GM12865 (cell line): Measurements from ENCODE around the gene UQCRHL.
"Not testable (repeated sequence)": the region's sequence is repeated elsewhere in the genome, so short reads cannot be mapped to it uniquely, and the experiment has no call there.

Experiments
- DNase-seq: peaks from one replicate; pipeline ENCODE4 v3.0.0; 2010; ENCODE audit warnings: low read depth
- H3K4me3 ChIP-seq: 2 replicates; pipeline ENCODE4 v1.5.1; 2011; ENCODE audit warnings: mild to moderate bottlenecking, low read depth, low read length, control low read depth
- TF ChIP-seq, protein P1 (sequence below): IDR thresholded peaks from 2 replicates; pipeline ENCODE4 v1.5.1; 2011; ENCODE audit warnings: low read length, control low read depth, low read depth, inconsistent platforms; ENCODE audit not compliant: insufficient read depth; ENCODE audit errors: missing control alignments

Gene UQCRHL

DNA sequence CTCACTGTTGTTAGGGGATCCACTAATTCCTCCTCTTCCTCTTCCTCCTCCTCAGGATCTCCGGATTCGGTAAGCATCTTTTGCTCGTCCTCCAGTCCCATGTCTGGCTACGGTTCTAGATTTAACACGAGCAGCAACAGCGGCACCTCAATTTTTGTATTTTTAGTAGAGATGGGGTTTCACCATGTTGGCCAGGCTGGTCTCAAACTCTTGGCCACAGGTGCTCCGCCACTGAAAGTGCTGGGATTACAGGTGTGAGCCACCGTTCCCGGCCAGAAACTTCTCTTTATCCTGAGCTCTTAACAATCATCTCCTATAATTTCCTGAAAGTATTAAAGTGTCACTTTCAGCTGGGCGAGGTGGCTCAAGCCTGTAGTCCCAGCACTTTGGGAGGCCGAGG, at the start of gene UQCRHL:
Gene UQCRHL, minus strand, starts transcription at position 101 of the 400 bp plus-strand sequence. Its CDS starts 0 bp downstream, at position 101.
- H3K4me3 ChIP-seq, DNase-seq: not testable (repeated sequence)

DNA sequence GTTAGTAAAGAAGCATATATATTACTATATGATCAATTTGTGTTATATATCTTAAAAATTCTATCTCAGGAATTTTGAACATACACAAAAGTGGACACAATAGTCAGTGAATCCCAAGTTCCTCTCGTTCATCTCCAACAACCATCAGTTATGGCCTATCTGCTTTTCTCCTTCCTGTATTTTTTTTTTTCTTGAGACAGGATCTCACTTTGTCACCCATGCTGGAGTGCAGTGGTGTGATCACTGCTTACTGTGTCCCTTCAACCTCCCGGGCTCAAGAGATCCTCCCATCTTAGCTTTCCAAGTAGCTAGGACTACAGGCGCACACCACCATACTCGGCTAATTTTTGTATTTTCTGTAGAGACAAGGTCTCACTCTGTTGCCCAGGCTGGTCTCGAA, 49.4 kb upstream of the UQCRHL start:
- TF ChIP-seq, protein P1, sequence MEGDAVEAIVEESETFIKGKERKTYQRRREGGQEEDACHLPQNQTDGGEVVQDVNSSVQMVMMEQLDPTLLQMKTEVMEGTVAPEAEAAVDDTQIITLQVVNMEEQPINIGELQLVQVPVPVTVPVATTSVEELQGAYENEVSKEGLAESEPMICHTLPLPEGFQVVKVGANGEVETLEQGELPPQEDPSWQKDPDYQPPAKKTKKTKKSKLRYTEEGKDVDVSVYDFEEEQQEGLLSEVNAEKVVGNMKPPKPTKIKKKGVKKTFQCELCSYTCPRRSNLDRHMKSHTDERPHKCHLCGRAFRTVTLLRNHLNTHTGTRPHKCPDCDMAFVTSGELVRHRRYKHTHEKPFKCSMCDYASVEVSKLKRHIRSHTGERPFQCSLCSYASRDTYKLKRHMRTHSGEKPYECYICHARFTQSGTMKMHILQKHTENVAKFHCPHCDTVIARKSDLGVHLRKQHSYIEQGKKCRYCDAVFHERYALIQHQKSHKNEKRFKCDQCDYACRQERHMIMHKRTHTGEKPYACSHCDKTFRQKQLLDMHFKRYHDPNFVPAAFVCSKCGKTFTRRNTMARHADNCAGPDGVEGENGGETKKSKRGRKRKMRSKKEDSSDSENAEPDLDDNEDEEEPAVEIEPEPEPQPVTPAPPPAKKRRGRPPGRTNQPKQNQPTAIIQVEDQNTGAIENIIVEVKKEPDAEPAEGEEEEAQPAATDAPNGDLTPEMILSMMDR = no peak
- no peak for DNase-seq
- no peak overlapping the region for H3K4me3 ChIP-seq

DNA sequence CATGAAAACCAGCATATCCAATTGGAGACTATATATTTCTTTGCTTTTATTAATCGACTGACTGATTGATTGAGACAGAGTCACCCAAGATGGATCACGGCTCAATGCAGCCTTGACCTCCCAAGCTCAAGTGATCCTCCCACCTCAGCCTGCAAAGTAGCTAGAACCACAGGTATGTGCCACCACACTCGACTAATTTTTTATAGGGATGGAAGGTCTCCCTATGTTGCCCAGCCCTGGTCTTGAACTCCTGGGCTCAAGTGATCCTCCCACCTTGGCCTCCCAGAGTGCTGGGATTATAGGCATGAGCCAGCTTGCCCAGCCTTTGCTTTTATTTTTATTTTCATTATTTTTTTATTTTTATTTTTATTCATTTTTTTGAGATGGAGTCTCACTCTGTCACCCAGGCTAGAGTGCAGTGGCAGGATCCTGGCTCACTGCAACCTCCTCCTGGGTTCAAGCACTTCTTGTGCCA, 45.4 kb upstream of the UQCRHL start:
- H3K4me3 ChIP-seq = no peak overlapping the region
- no peak for DNase-seq
- TF ChIP-seq, protein P1 = no peak

DNA sequence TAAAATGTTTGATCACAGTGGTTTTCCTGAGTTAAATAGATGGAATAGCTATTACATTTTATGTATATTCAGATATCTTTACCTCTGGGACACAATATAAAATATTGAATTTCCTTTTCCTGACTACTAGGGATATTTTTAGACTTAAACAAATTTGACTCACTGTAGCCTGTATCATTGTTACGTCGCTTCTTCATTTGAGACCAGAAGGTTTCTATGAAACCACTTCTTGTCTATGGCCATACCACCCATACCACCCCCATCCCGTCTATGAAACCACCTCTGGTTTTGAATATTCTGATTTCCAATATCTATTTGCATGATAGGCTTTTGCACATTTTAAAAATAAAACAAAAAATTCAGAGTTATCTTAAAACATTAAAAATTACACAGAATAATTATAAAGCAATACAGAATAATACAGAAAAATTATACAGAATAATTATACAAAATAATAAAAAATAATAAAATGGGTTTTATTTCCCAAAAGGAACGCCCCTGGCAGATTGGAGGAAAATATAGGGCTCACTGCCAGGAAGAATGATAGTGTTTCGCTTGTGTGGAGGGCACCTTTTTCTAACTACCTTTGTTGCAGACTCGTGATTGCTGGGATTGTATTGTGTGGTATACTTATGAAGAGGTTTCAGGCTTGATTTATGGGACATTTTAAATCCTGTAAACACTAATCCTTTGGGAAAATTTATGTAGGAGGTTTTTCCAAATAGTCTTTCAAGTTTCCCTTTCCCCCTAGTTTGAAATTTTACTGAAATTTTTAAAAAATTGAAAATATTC, 44.8 kb upstream of the UQCRHL start:
- H3K4me3 ChIP-seq = peak overlapping the region; percentile 89
- TF ChIP-seq, protein P1 = no peak
- DNase-seq = peak; percentile 82

DNA sequence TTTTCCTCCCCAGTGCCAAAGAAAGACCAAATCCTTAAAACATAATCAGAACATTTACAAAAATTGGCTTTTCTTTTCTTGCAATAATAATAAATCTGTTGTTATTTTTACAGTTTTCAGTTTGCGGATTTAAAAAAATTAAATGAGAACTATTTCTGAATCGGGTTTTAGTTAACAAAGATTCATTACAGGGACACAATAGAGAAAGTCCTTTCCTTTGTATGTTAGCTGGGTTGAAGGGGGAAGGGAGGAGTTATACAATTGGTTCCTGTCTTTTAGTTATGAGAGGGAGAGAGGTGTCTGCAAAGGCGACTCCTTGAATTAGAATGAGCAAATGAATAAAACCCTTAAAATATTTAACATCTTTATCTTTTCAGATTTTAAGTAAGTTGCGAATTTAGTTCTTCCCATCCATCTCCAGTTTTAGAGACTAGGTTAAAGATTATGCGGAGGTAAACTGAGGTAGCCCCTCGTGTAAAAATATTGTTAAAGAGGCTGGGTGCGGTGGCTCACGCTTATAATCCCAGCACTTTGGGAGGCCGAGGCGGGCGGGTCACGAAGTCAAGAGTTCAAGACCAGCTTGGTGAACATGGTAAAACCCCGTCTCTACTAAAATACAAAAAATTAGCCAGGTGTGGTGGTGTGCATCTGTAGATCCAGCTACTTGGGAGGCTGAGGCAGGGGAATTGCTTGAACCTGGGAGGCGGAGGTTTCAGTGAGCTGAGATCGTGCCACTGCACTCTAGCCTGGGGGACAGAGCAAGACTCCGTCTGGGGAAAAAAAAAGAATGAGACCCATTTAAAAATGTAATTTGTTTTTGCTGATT, 44.0 kb upstream of the UQCRHL start:
- TF ChIP-seq, protein P1 = no peak
- H3K4me3 ChIP-seq = peak overlapping the region; percentile 89
- no peak for DNase-seq

DNA sequence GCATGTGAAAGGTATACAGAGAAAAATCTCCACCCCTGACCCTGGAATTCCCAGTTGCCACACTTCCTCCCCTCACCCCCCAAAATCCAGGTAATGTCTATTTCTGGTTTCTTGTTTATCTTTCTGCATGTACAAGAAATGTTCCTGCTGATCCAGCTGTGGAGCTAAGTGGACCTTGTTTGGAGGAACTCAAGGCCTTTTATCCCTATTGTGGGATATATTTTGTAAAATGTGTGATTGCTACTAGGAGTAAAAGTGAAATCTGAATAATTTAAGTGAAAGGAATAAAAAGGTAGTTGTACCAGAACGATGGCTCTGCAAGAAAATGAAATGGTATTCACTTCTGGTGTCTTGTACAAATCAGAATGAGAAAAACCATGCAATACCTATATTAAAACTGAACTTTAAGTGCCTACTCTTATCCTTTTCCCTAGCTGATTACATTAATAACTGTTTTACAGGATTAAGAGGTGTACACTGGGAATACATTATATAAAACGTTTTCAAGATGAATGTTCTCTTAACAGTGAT, 43.1 kb upstream of the UQCRHL start:
- no peak for DNase-seq
- peak overlapping the region; percentile 89 for H3K4me3 ChIP-seq
- TF ChIP-seq, protein P1 = no peak

DNA sequence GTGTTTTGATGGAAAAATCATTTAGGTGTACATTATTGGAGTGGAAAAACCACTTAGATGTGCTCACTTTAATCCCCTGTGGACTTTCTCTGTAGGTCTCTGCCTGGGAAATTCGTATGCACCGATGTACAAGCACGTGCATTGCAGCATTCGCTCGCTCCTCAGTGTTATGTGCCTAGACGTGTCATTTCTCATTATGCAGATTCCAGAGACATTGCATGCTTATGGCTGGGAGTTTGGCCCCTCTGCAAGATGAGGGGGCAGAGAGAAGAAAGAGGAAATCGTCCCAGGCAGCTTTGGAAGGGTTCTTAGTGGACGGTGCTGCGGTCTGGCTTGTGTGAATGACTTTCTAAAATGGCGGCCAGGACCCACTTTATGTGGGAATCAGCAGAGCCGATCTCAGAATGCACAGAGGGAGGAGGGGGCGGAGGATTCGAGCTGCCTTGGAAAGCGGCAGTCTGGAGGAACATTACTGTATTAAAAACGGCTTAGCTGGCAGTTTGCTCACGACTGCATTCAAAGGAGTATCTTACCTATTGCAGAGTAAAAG, 42.4 kb upstream of the UQCRHL start:
- TF ChIP-seq, protein P1 = no peak
- peak overlapping the region; percentile 89 for H3K4me3 ChIP-seq
- DNase-seq = peak; percentile 57
